Measurements from ENCODE around the gene ESRRB.

Gene ESRRB

GRCh38 chr14:76375947-76376404 is at the start of gene ESRRB:
Gene ESRRB (plus strand): TSS chr14:76376137. CDS start chr14:76376402, 265 bp downstream.
- DNase-seq (ENCODE audit: insufficient read length, low spot score) = no peak
- FAIRE-seq = no peak
- no peak for TF ChIP-seq POLR2A (IDR thresholded peaks at IDR 0.05; ENCODE audit: low read depth, low read length)

DNA sequence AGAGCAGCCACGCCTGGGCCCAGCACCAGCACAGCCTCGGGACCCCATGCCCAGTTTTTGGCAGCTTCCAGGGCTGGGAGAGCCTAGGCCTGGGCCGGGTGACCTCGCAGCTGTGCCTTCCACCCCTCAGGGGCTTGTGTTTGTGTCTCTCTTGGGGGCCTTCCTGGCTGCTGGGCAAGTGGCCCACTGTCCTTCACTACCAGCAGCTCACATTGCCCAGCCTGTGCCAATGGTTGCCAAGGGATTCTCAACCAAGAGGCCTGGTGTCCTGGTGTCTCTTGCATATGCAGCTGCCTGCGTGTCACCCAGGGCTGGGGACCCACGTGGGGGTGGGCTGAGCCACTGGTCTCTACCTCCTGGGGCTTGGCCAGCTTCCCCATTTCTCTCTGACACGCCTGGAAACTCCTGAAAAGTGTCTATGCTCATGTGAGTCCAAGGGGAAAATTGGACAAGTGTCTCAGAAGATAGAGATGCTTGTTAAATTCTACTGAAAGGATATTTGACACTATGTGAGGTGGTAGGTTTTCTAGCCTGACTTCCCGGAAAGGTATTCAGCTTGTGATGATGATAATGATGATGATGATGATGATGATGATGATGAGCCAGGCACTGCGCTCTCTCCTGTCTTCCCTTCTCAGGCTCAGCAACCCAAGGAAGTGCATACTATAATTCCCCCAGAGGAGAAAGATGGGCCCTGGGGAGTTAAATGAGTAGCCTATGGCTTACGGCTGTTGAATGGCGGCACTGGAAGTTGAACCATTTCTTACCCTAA is 48.8 kb upstream of the ESRRB start:
- TF ChIP-seq POLR2A (IDR thresholded peaks at IDR 0.05; ENCODE audit: low read depth, low read length) = no peak
- FAIRE-seq = no peak
- DNase-seq (ENCODE audit: insufficient read length, low spot score) = no peak

DNA sequence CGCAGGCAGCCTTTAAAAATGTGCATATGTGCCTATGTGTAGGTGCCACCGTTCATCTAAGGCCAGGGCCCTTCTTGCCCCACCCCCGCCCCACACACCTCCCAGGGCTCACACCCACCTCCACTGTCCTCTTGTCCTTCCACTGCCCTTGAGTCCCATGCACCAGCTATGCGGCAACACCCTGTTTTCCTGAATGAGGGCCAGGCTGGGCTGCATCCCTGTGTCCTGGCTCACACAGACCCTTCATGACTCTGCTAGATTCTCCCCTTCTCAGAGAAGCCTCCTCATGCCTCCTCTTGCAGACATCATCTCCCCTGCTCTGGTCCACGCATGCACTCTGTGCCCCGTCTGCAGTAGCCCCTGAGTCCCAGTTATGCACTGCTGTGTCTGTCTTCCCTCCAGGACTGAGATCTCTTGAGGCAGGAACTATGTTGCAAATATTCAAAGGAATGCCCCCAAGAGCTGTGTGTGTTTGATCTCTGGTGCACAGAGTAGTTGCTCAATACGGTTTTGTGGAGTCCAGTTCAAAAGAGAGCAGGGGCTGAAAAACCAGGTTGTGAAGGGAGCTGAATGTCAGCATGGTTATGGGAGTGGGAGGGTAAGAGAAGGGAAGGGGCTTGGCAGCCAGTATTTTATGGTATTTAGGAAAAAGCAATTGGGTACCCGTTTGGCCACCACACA is 47.3 kb upstream of the ESRRB start:
- no peak for FAIRE-seq
- DNase-seq (ENCODE audit: insufficient read length, low spot score) = no peak
- TF ChIP-seq POLR2A (IDR thresholded peaks at IDR 0.05; ENCODE audit: low read depth, low read length) = no peak

GRCh38 chr14:76329154-76329928 is 46.6 kb upstream of the ESRRB start:
- DNase-seq (ENCODE audit: insufficient read length, low spot score) (no peak), FAIRE-seq (no peak)

GRCh38 chr14:76329951-76330350 is 46.0 kb upstream of the ESRRB start:
- FAIRE-seq (no peak), DNase-seq (ENCODE audit: insufficient read length, low spot score) (no peak)
- no peak for TF ChIP-seq POLR2A (IDR thresholded peaks at IDR 0.05; ENCODE audit: low read depth, low read length)

More at GRCh38 chr14:76329154-76329928, 46.6 kb upstream of the ESRRB start:
- TF ChIP-seq POLR2A (IDR thresholded peaks at IDR 0.05; ENCODE audit: low read depth, low read length) = no peak

GRCh38 chr14:76330411-76331327 is 45.3 kb upstream of the ESRRB start:
- TF ChIP-seq POLR2A (IDR thresholded peaks at IDR 0.05; ENCODE audit: low read depth, low read length) = no peak
- no peak for DNase-seq (ENCODE audit: insufficient read length, low spot score)
- no peak for FAIRE-seq

DNA sequence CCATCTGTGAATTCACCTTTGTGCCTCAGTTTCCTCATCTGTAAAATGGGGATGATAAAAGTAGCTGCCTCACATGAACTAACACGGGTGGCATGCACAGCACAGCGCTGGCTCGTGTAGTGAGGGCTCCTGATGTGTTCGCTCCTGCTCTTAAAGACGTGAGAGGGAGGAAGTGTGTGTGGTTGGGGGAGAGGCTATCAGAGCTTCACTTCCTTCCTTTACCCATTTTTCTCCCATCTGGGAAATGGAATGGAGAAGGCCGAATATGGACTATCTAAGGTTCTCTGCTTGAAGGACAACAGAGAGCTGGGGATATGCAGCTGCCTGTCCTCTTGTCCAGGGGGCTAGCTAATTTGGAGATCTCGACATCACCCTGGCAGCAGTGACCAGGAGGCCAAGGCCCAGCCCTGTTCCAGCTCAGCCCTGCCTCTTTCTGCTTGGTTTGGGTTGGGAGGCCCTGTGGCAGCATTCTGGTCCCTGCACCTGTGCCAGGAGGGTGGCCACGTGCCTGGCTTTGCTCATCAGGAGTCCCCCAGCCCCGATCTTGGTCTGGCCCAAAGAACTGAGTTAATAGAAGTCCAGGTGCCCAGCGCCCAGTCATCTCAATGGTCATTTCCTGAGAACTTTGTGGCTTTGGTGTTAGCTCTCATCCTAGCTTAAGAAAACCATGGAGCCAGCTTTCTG is 44.5 kb upstream of the ESRRB start:
- DNase-seq (ENCODE audit: insufficient read length, low spot score) = no peak
- no peak for TF ChIP-seq POLR2A (IDR thresholded peaks at IDR 0.05; ENCODE audit: low read depth, low read length)
- no peak for FAIRE-seq

- no peak for TF ChIP-seq POLR2A (IDR thresholded peaks at IDR 0.05; ENCODE audit: low read depth, low read length)
- FAIRE-seq (no peak), DNase-seq (ENCODE audit: insufficient read length, low spot score) (no peak)
Observed at GRCh38 chr14:76333664-76334063, 42.3 kb upstream of the ESRRB start.

DNA sequence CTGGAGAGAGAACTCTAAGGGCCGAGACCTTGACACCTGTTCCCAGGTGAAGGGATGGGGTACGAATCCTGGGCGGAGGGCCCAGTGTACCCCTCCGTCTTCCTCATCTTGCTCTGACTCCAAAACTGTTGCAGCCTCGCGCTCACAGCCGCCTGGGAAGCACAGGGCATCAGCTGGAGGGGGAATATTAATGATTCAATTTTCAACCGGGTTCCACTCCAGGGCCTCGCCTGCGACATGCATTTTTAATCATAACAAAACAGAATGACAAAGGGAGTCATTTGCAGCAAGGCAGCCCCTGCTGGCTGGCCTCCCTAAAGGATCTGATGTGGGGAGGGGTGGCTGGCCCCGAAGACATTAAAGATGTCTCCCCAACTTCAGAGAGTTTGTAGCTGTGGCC is 41.6 kb upstream of the ESRRB start:
- DNase-seq (ENCODE audit: insufficient read length, low spot score) = no peak
- FAIRE-seq = no peak
- TF ChIP-seq POLR2A (IDR thresholded peaks at IDR 0.05; ENCODE audit: low read depth, low read length) = no peak

DNA sequence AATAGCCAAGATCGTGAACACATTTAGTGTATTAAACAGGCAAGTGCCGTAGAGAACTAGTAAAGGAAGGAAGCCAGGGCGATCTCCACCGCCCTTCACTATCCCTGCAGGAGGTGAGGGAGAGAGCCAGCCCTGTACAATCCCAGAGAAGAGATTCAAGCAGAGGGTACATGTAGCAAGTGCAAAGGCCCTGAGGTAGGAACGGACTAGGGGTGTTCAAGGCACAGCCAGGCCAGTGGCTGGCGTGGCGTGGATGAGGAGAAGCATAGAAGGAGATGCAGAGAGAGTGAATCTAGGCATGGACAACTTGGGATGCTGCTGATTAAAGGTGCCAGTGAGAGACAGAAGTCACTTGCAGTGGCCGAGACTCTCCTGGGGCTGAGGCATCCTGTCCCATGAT is 39.1 kb upstream of the ESRRB start:
- no peak for TF ChIP-seq POLR2A (IDR thresholded peaks at IDR 0.05; ENCODE audit: low read depth, low read length)
- no peak for DNase-seq (ENCODE audit: insufficient read length, low spot score)
- FAIRE-seq = no peak

DNA sequence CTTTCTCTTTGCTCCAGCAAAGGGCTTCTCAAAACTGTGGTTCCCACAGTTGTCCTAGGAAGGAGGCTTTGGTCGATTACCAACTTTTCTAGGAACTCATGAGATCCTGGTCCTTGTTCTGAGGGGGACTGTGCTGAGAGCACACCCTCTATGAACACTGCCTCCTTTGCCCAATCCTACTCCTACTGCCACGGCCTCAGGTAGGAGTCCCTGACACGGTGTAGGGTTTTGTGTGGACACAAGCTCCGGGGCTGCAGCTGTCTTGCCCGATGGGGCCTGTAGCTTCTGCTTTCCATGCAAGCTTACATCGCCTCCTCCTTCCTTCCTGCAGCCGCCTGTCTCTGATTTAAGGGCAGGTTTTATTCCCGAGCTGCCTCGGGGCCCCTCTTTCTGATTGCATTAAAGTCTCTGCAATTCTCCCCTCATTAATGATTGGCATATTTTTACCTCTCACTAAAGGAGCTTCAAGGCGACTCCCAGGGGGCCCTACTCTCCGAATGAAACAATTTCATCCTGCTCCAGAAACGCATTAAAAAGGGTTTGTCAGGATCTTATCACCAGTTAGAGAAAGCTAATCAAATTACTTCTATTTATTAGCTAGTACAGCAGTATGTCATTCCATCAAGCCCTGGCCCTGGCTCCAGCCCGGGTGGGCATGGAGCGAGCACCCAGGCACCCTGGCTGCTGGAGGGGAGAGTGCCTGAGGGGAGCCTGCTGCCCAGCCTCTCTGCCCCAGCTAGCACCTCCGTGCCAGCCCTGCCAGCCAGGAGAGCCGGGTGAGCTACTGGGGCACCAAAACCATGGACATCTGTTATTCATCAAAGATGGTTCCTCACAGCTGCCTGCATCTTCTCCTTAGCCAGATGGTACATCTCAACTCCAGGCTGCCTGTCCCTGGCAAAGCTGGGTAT is 38.0 kb upstream of the ESRRB start:
- DNase-seq (ENCODE audit: insufficient read length, low spot score) (no peak), FAIRE-seq (no peak)
- no peak for TF ChIP-seq POLR2A (IDR thresholded peaks at IDR 0.05; ENCODE audit: low read depth, low read length)

Data from H54 (cell line).